Cortex of kidney (tissue), 1 donor: Measurements from ENCODE around the gene JAZF1.
"Not testable (repeated sequence)": the region's sequence is repeated elsewhere in the genome, so short reads cannot be mapped to it uniquely, and the experiment has no call there.

Experiments used
- DNase-seq: peaks from one replicate; lab custom pipeline; 2025; lab: John Stamatoyannopoulos, UW

The JAZF1 gene

GRCh38 chr7:28042721-28043120, 137.9 kb downstream of the JAZF1 start:
- DNase-seq = no peak

GRCh38 chr7:28041508-28042314, 138.9 kb downstream of the JAZF1 start:
- no peak for DNase-seq

- DNase-seq = no peak
Observed at GRCh38 chr7:28038175-28038797, 142.3 kb downstream of the JAZF1 start.

GRCh38 chr7:28037220-28038010, 143.2 kb downstream of the JAZF1 start:
- no peak for DNase-seq

- no peak for DNase-seq
Observed at GRCh38 chr7:28036696-28037095, 143.9 kb downstream of the JAZF1 start.

GRCh38 chr7:28033386-28033785, 147.2 kb downstream of the JAZF1 start:
- DNase-seq = no peak

- DNase-seq = no peak
Observed at GRCh38 chr7:28032738-28033380, 147.7 kb downstream of the JAZF1 start.

GRCh38 chr7:28029051-28029450, 151.5 kb downstream of the JAZF1 start:
- DNase-seq = no peak

GRCh38 chr7:28028471-28028870, 152.1 kb downstream of the JAZF1 start:
- DNase-seq = no peak

GRCh38 chr7:28026237-28026636, 154.4 kb downstream of the JAZF1 start:
- no peak for DNase-seq

GRCh38 chr7:28024786-28025334, 155.7 kb downstream of the JAZF1 start:
- DNase-seq = no peak

- DNase-seq = no peak
Observed at GRCh38 chr7:28020302-28020940, 160.2 kb downstream of the JAZF1 start.

GRCh38 chr7:28018856-28019465, 161.6 kb downstream of the JAZF1 start:
- no peak for DNase-seq

GRCh38 chr7:28018446-28018845, 162.1 kb downstream of the JAZF1 start:
- DNase-seq = no peak

- DNase-seq = no peak
Observed at GRCh38 chr7:28018020-28018419, 162.6 kb downstream of the JAZF1 start.

- DNase-seq = no peak
Observed at GRCh38 chr7:28017372-28017771, 163.2 kb downstream of the JAZF1 start.

GRCh38 chr7:28016297-28016696, 164.3 kb downstream of the JAZF1 start:
- DNase-seq = no peak

GRCh38 chr7:28015169-28015568, 165.4 kb downstream of the JAZF1 start:
- DNase-seq = no peak

GRCh38 chr7:28014340-28014739, 166.3 kb downstream of the JAZF1 start:
- not testable (repeated sequence) for DNase-seq

- no peak for DNase-seq
Observed at GRCh38 chr7:28013441-28013840, 167.2 kb downstream of the JAZF1 start.

- DNase-seq = no peak
Observed at GRCh38 chr7:28013019-28013418, 167.6 kb downstream of the JAZF1 start.
